Measurements from ENCODE around the gene SHC4. TPM values are rescaled to one million over a fixed set of nuclear protein-coding genes. Genes with fewer than 3 reads are reported as not detected.

SHC4 gene
- total RNA-seq, 1 donor from 2014 or later, result 5.0 TPM

- Mint-ChIP-seq H3K36me3 (ENCODE audit: low read depth) (peaks cover 4% of the 10 kb centered on the region), H3K4me1 (peaks cover 24% of the 10 kb centered on the region), H3K9me3 (no peaks in the 10 kb centered on the region), H3K27me3 (ENCODE audit: low read depth) (no peaks in the 10 kb centered on the region), H3K27ac (ENCODE audit: unreplicated experiment) (no peak overlapping the region), H3K4me3 (no peak overlapping the region)
- TF ChIP-seq, protein P1, sequence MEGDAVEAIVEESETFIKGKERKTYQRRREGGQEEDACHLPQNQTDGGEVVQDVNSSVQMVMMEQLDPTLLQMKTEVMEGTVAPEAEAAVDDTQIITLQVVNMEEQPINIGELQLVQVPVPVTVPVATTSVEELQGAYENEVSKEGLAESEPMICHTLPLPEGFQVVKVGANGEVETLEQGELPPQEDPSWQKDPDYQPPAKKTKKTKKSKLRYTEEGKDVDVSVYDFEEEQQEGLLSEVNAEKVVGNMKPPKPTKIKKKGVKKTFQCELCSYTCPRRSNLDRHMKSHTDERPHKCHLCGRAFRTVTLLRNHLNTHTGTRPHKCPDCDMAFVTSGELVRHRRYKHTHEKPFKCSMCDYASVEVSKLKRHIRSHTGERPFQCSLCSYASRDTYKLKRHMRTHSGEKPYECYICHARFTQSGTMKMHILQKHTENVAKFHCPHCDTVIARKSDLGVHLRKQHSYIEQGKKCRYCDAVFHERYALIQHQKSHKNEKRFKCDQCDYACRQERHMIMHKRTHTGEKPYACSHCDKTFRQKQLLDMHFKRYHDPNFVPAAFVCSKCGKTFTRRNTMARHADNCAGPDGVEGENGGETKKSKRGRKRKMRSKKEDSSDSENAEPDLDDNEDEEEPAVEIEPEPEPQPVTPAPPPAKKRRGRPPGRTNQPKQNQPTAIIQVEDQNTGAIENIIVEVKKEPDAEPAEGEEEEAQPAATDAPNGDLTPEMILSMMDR (conservative IDR thresholded peaks at IDR 0.05), result no peak
- DNase-seq (ENCODE audit: low read depth, low spot score), result no peak
Observed at GRCh38 chr15:48806151-48806550, 157.6 kb downstream of the SHC4 start.

- no peak overlapping the region for H3K4me3 Mint-ChIP-seq
- DNase-seq (ENCODE audit: low read depth, low spot score), result no peak
- TF ChIP-seq, protein P1 (conservative IDR thresholded peaks at IDR 0.05), result no peak
- no peak overlapping the region for H3K27ac Mint-ChIP-seq (ENCODE audit: unreplicated experiment)
- no peaks in the 10 kb centered on the region for H3K27me3 Mint-ChIP-seq (ENCODE audit: low read depth)
- peaks cover 4% of the 10 kb centered on the region for H3K36me3 Mint-ChIP-seq (ENCODE audit: low read depth)
- H3K9me3 Mint-ChIP-seq, result no peaks in the 10 kb centered on the region
- peaks cover 30% of the 10 kb centered on the region for H3K4me1 Mint-ChIP-seq
Observed at GRCh38 chr15:48805591-48805990, 158.1 kb downstream of the SHC4 start.

DNA sequence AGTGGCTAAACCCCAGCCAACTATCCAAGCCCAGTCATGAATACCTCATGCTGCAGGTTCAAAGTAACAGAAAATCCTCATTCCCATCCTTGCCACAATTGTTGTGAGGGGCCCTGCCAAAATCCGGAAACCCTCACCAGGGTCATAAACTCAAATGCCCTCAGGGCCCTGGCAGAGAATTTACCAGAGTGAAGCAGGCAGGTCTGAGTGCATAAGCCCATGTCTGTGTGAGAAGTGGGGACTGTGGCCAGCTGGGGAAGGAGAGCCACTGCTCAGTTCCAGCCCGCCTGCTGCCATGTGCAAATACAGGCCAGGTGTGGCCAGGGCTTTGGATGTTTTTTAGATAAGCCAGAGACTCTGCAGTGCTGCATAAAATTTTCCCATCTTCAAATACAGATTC, 159.8 kb downstream of the SHC4 start:
- TF ChIP-seq, protein P1 (conservative IDR thresholded peaks at IDR 0.05), result no peak
- H3K9me3 Mint-ChIP-seq, result no peaks in the 10 kb centered on the region
- no peak for DNase-seq (ENCODE audit: low read depth, low spot score)
- peaks cover 20% of the 10 kb centered on the region for H3K4me1 Mint-ChIP-seq
- H3K4me3 Mint-ChIP-seq, result no peak overlapping the region
- H3K27me3 Mint-ChIP-seq (ENCODE audit: low read depth), result no peaks in the 10 kb centered on the region
- peaks cover 4% of the 10 kb centered on the region for H3K36me3 Mint-ChIP-seq (ENCODE audit: low read depth)
- H3K27ac Mint-ChIP-seq (ENCODE audit: unreplicated experiment), result no peak overlapping the region

DNA sequence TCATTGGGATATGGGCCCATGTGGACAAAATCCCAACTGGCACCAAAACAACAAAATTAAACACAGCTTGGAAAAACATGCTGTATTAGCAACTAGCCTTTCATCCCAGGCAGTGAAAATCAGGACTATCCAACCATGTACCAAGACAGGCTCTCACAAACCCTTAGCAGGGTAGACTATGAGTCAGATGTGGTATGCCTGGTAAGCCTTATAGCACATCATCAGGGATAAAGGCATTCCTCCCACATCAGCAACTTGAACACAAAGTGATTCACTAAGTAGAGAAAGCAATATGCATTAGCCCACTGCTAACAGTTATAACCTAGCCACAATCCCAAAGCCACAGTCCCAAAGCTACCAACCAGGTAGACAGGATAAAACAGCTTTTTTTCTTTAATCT, 160.9 kb downstream of the SHC4 start:
- H3K4me3 Mint-ChIP-seq, result no peak overlapping the region
- no peaks in the 10 kb centered on the region for H3K9me3 Mint-ChIP-seq
- peaks cover 23% of the 10 kb centered on the region for H3K4me1 Mint-ChIP-seq
- H3K36me3 Mint-ChIP-seq (ENCODE audit: low read depth), result peaks cover 4% of the 10 kb centered on the region
- H3K27me3 Mint-ChIP-seq (ENCODE audit: low read depth), result no peaks in the 10 kb centered on the region
- no peak for DNase-seq (ENCODE audit: low read depth, low spot score)
- TF ChIP-seq, protein P1 (conservative IDR thresholded peaks at IDR 0.05), result no peak
- no peak overlapping the region for H3K27ac Mint-ChIP-seq (ENCODE audit: unreplicated experiment)

- Mint-ChIP-seq H3K4me1 (peaks cover 23% of the 10 kb centered on the region), H3K27me3 (ENCODE audit: low read depth) (no peaks in the 10 kb centered on the region), H3K4me3 (no peak overlapping the region), H3K36me3 (ENCODE audit: low read depth) (peaks cover 4% of the 10 kb centered on the region), H3K9me3 (no peaks in the 10 kb centered on the region), H3K27ac (ENCODE audit: unreplicated experiment) (no peak overlapping the region)
- no peak for DNase-seq (ENCODE audit: low read depth, low spot score)
- TF ChIP-seq, protein P1 (conservative IDR thresholded peaks at IDR 0.05), result no peak
Observed at GRCh38 chr15:48802257-48802656, 161.5 kb downstream of the SHC4 start.

Measured in neural crest cell (in vitro differentiated cells).